Parietal lobe (tissue), 1 donor: Measurements from ENCODE around the gene DHFR2. TPM values are rescaled to one million over a fixed set of nuclear protein-coding genes. Genes with fewer than 3 reads are reported as not detected.

Experiments
- total RNA-seq: library from RNA; depleted of rRNA; stranded (reverse); fragments of >200 nt; gene quantifications from one replicate; pipeline ENCODE4 v1.2.3, GENCODE V29; 2014

The DHFR2 gene
- total RNA-seq = 12.5 TPM

GRCh38 chr3:94062513-94063404 lies at the start of gene DHFR2, which contains the start of gene NSUN3:
TSS of gene DHFR2 (minus strand) at chr3:94062916. CDS start at chr3:94061511, 1,405 bp downstream.
TSS of gene NSUN3 (plus strand) at chr3:94063061. CDS start at chr3:94063127, 66 bp downstream.

GRCh38 chr3:94028093-94028837 lies 34.5 kb downstream of the DHFR2 start, which contains the start of gene STX19:
TSS of gene STX19 (minus strand) at chr3:94028597. CDS start at chr3:94015269, 13,328 bp downstream.

Other genes with a start within 250 kb of the DHFR2 start
- gene PROS1, start 89.0 kb downstream of the DHFR2 start, total RNA-seq = 9.4 TPM
- gene ARL13B, start 82.8 kb downstream of the DHFR2 start, total RNA-seq = 14.7 TPM
- gene STX19, start 34.3 kb downstream of the DHFR2 start, total RNA-seq = not detected
- 41.3 TPM for gene NSUN3, start 145 bp upstream of the DHFR2 start, total RNA-seq